ENCODE results near the gene TPCN1. TPM values are rescaled to one million over a fixed set of nuclear protein-coding genes. Genes with fewer than 3 reads are reported as not detected.

TPCN1 gene
- polyA plus RNA-seq, 1 experiment = 31.9 TPM

- H3K36me3 ChIP-seq (ENCODE audit: control insufficient read depth, insufficient read depth, low read length) = peaks cover 5% of the 10 kb centered on the region
- CTCF ChIA-PET = no interaction called here
Observed at GRCh38 chr12:113330505-113330904, 109.2 kb downstream of the TPCN1 start.

GRCh38 chr12:113332688-113333417 lies 111.6 kb downstream of the TPCN1 start:
- no peak for DNase-seq (ENCODE audit: low read depth)
- ChIA-PET POLR2A (no interaction called here), CTCF (interaction anchor here (0.8 to 1.0 kb wide), 2 partner anchors 92 to 112 kb away, joined by 3 read pairs; no protein-coding TSS in a partner anchor)
- no peak for TF ChIP-seq CTCF (IDR thresholded peaks at IDR 0.05; ENCODE audit: insufficient read depth, low read depth, low read length)
- Histone ChIP-seq H3K4me3 (ENCODE audit: low read depth, low read length) (no peak overlapping the region), H3K27me3 (ENCODE audit: control insufficient read depth, insufficient read depth, low read length) (no peaks in the 10 kb centered on the region), H3K36me3 (ENCODE audit: control insufficient read depth, insufficient read depth, low read length) (peaks cover 5% of the 10 kb centered on the region)

More at GRCh38 chr12:113330505-113330904, 109.2 kb downstream of the TPCN1 start:
- POLR2A ChIA-PET = no interaction called here
- H3K27me3 ChIP-seq (ENCODE audit: control insufficient read depth, insufficient read depth, low read length) = no peaks in the 10 kb centered on the region
- no peak for DNase-seq (ENCODE audit: low read depth)
- H3K4me3 ChIP-seq (ENCODE audit: low read depth, low read length) = no peak overlapping the region
- TF ChIP-seq CTCF (IDR thresholded peaks at IDR 0.05; ENCODE audit: insufficient read depth, low read depth, low read length) = no peak

GRCh38 chr12:113333418-113333750 lies 112.1 kb downstream of the TPCN1 start:
- no peak for TF ChIP-seq CTCF (IDR thresholded peaks at IDR 0.05; ENCODE audit: insufficient read depth, low read depth, low read length)
- Histone ChIP-seq H3K4me3 (ENCODE audit: low read depth, low read length) (no peak overlapping the region), H3K27me3 (ENCODE audit: control insufficient read depth, insufficient read depth, low read length) (no peaks in the 10 kb centered on the region), H3K36me3 (ENCODE audit: control insufficient read depth, insufficient read depth, low read length) (peaks cover 4% of the 10 kb centered on the region)
- POLR2A ChIA-PET = no interaction called here
- CTCF ChIA-PET = interaction anchor here (0.8 to 1.0 kb wide), 2 partner anchors 92 to 111 kb away, joined by 3 read pairs; no protein-coding TSS in a partner anchor
- DNase-seq (ENCODE audit: low read depth) = no peak

- no peak for DNase-seq (ENCODE audit: low read depth)
- TF ChIP-seq CTCF (IDR thresholded peaks at IDR 0.05; ENCODE audit: insufficient read depth, low read depth, low read length) = no peak
- ChIA-PET POLR2A (interaction anchor here (1.0 kb wide), 1 partner anchor 23 kb away, joined by 10 read pairs; no protein-coding TSS in a partner anchor), CTCF (interaction anchor here (0.8 to 1.0 kb wide), 3 partner anchors 24 to 110 kb away, joined by 3 read pairs; partner anchors contain the start of gene PLBD2)
- Histone ChIP-seq H3K27me3 (ENCODE audit: control insufficient read depth, insufficient read depth, low read length) (no peaks in the 10 kb centered on the region), H3K4me3 (ENCODE audit: low read depth, low read length) (peak overlapping the region; percentile 47), H3K36me3 (ENCODE audit: control insufficient read depth, insufficient read depth, low read length) (peaks cover 3% of the 10 kb centered on the region)
Observed at GRCh38 chr12:113333877-113334785, 112.9 kb downstream of the TPCN1 start.

Data from BJ (cell line).